ENCODE measurements around the gene PRDM11. TPM values are rescaled to one million over a fixed set of nuclear protein-coding genes. Genes with fewer than 3 reads are reported as not detected.

Gene PRDM11
- total RNA-seq, 1 donor from 2014 or later: 1.9 TPM

DNA sequence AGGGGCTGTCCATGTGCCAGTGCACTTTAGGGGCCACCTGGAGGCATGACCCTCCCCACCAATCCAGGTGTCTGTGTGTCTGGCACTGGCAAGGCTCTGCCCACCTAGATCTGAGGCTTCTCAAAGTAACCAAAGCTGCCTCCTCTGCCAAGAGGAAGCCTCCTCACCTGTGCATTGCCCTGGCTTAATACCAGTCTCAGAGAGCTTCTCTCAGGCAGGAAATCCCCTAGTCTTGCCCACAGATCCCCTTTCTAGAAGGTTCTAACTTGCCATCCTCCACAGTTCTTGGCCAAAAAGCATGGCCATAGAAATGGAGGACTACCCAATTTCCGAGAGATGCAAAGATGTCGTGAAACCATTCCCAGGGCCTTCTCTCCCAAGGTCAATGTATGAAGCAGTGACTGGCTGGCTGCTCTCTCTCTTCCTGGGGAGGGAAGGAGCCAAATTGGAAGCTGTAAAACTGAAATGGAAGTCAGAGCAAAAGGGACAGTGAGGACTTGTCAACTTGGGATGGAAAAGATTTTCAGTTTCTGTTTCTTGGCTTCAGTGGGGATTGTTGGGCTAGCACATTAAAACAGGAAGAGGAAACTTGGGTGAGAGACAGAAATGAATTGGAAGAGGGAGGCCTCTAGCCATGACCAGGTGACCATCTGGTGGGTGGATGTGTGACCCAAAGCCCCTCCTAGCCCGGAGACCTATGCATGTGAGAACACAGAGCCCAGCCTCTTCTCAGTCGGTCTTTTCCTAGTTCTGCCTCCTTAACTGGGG is 68.8 kb downstream of the PRDM11 start:
- Mint-ChIP-seq H3K4me3 (ENCODE audit: low read depth) (no peak overlapping the region), H3K4me1 (ENCODE audit: low read depth) (peaks cover 5% of the 10 kb centered on the region), H3K27ac (no peak overlapping the region), H3K27me3 (ENCODE audit: low read depth) (no peaks in the 10 kb centered on the region), H3K36me3 (ENCODE audit: low read depth) (no peaks in the 10 kb centered on the region), H3K9me3 (no peaks in the 10 kb centered on the region)
- intact Hi-C loops (cut with micrococcal nuclease): no loop called here
- DNase-seq (ENCODE audit: low spot score): no peak

DNA sequence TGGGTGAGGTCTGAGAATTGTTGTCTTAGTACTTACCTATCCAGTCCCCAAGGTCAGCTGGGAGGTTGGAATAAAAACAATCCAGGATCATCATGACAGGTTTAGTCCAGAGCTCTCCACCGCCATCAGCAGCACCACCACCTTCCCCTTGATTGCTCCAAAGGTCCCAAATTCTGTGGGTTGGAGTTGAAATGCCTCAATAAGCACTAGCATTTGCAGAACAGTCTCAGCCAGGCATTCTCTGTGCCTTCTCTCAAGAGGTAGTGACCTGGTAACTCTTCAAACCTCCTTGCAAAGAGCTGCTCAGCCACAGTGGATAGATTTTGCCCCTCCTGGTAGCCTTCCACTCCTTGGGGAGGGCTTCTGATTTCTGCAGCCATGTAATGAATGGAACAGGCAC is 69.6 kb downstream of the PRDM11 start:
- intact Hi-C loops (cut with micrococcal nuclease): no loop called here
- Mint-ChIP-seq H3K4me3 (ENCODE audit: low read depth) (no peak overlapping the region), H3K27ac (no peak overlapping the region), H3K36me3 (ENCODE audit: low read depth) (no peaks in the 10 kb centered on the region), H3K4me1 (ENCODE audit: low read depth) (peaks cover 5% of the 10 kb centered on the region), H3K27me3 (ENCODE audit: low read depth) (no peaks in the 10 kb centered on the region), H3K9me3 (no peaks in the 10 kb centered on the region)
- DNase-seq (ENCODE audit: low spot score): no peak

DNA sequence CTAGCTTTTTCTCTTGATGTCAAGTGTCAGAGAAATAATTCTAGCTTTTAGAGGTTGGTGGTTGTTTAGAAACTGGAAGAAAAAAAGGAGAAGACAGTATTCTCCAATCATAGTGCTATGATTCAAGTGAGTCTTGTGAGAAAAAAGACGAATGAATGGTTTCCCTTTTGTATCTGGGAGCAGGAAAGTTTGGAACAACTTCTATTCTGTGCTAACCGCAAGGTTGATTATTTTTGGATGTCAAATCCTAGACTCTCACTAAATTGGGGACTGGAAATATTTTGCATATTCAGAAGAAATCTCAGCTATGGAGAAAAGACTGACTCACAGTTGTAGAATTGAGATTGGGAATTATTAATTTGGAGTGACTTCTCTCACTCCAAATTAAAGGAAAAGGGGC is 70.5 kb downstream of the PRDM11 start:
- H3K27ac Mint-ChIP-seq: no peak overlapping the region
- no peaks in the 10 kb centered on the region for H3K9me3 Mint-ChIP-seq
- no peak overlapping the region for H3K4me3 Mint-ChIP-seq (ENCODE audit: low read depth)
- H3K4me1 Mint-ChIP-seq (ENCODE audit: low read depth): peaks cover 5% of the 10 kb centered on the region
- intact Hi-C loops (cut with micrococcal nuclease): no loop called here
- no peaks in the 10 kb centered on the region for H3K36me3 Mint-ChIP-seq (ENCODE audit: low read depth)
- no peak for DNase-seq (ENCODE audit: low spot score)
- no peaks in the 10 kb centered on the region for H3K27me3 Mint-ChIP-seq (ENCODE audit: low read depth)

DNA sequence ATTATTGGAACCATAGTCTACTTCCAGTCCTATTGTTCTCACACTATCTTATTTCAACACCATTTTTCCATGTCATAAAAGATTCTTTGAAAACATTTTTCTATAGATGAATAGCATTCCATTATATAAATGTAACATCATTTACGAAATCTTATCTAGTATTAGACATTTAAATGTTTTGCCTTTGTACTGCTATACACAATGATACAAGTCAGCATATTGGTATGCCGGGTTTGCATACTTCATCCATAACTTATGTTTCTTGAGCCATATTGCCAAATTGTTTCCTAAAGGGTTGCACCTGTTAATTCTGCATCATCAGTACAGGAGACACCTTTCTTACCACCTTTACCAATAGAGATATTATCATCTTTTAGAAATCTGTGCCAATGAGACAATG is 71.6 kb downstream of the PRDM11 start:
- no peaks in the 10 kb centered on the region for H3K9me3 Mint-ChIP-seq
- peaks cover 5% of the 10 kb centered on the region for H3K4me1 Mint-ChIP-seq (ENCODE audit: low read depth)
- no peaks in the 10 kb centered on the region for H3K36me3 Mint-ChIP-seq (ENCODE audit: low read depth)
- H3K27ac Mint-ChIP-seq: no peak overlapping the region
- DNase-seq (ENCODE audit: low spot score): no peak
- intact Hi-C loops (cut with micrococcal nuclease): no loop called here
- no peak overlapping the region for H3K4me3 Mint-ChIP-seq (ENCODE audit: low read depth)
- H3K27me3 Mint-ChIP-seq (ENCODE audit: low read depth): no peaks in the 10 kb centered on the region

DNA sequence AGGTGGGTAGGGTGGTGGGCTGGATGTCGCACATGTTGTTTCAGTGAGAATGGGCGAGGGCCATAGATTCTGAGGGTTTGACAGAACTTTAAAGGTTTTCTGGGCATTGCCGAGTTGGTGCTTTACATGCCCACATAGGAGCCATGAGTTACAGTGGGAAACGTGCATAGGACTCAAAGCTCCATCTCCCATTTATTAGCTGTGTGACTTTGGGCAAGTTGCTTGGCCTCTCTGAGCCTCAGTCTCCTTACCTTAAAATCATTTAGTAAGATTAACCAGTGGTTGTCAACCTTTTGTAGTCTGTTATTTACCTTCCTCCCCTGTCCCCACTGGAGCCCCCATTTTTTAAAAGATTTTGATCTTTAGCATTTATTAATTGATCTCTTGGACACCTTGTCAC is 72.3 kb downstream of the PRDM11 start:
- H3K4me1 Mint-ChIP-seq (ENCODE audit: low read depth): peaks cover 5% of the 10 kb centered on the region
- intact Hi-C loops (cut with micrococcal nuclease): no loop called here
- DNase-seq (ENCODE audit: low spot score): no peak
- no peak overlapping the region for H3K4me3 Mint-ChIP-seq (ENCODE audit: low read depth)
- H3K27ac Mint-ChIP-seq: no peak overlapping the region
- no peaks in the 10 kb centered on the region for H3K27me3 Mint-ChIP-seq (ENCODE audit: low read depth)
- H3K36me3 Mint-ChIP-seq (ENCODE audit: low read depth): no peaks in the 10 kb centered on the region
- no peaks in the 10 kb centered on the region for H3K9me3 Mint-ChIP-seq

DNA sequence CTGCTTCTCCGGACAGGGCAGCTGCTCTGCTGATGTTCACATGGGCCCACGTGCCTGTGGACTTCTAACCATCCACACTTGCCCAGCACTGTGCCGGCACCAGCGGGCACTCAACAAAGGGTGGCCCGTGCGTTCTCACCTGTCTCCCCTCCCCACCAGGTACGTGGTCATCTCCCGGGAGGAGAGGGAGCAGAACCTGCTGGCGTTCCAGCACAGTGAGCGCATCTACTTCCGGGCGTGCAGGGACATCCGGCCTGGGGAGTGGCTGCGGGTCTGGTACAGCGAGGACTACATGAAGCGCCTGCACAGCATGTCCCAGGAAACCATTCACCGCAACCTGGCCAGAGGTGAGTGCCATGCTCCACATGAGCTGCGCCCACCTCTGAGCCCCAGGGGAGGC is 73.0 kb downstream of the PRDM11 start:
- Mint-ChIP-seq H3K4me1 (ENCODE audit: low read depth) (peaks cover 5% of the 10 kb centered on the region), H3K36me3 (ENCODE audit: low read depth) (no peaks in the 10 kb centered on the region), H3K4me3 (ENCODE audit: low read depth) (no peak overlapping the region), H3K27me3 (ENCODE audit: low read depth) (no peaks in the 10 kb centered on the region), H3K27ac (no peak overlapping the region), H3K9me3 (no peaks in the 10 kb centered on the region)
- DNase-seq (ENCODE audit: low spot score): no peak
- intact Hi-C loops (cut with micrococcal nuclease): no loop called here

DNA sequence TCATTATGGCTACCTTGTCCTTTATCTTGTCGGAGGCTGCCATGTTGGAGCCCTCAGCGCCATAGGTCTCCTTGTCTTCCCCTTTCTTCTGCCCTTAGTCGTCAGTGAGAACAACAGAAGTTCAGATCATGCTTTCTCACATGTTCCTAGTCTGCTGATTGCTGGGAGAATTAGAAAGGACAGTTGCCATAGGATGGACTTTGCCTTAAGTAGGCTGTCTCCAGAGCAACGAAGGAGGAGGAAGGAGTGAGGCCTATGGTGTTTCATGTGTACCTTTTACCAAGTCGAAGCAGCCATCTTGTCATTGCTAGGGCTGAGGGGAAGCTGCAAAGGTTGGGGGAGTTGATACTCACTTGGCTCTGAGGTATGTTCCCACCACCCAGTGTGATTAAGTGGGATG is 77.1 kb downstream of the PRDM11 start:
- intact Hi-C loops (cut with micrococcal nuclease): no loop called here
- H3K9me3 Mint-ChIP-seq: no peaks in the 10 kb centered on the region
- DNase-seq (ENCODE audit: low spot score): no peak
- no peaks in the 10 kb centered on the region for H3K27me3 Mint-ChIP-seq (ENCODE audit: low read depth)
- no peak overlapping the region for H3K4me3 Mint-ChIP-seq (ENCODE audit: low read depth)
- H3K36me3 Mint-ChIP-seq (ENCODE audit: low read depth): no peaks in the 10 kb centered on the region
- no peak overlapping the region for H3K27ac Mint-ChIP-seq
- H3K4me1 Mint-ChIP-seq (ENCODE audit: low read depth): no peaks in the 10 kb centered on the region

DNA sequence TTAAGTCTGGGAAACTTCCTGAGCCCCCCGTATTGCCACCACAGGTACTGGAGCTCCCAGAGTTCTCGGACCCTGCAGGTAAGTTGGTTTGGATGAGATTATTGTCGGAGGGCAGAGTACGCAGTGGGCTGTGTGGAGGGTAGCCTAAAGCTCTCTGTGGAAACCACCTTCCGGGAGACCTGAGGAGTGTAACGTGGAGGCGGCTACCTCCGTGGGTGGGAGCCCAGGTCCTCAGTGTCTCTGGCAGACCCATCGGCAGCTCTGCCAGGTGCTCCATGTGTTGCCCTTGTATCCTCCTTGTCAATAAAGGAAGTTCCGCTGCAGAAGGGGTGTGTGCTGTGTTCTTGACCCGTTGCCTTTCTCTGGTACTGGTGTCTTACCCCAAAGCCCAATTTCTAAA is 78.3 kb downstream of the PRDM11 start:
- no peak for DNase-seq (ENCODE audit: low spot score)
- intact Hi-C loops (cut with micrococcal nuclease): no loop called here
- Mint-ChIP-seq H3K36me3 (ENCODE audit: low read depth) (no peaks in the 10 kb centered on the region), H3K4me3 (ENCODE audit: low read depth) (no peak overlapping the region), H3K9me3 (no peaks in the 10 kb centered on the region), H3K4me1 (ENCODE audit: low read depth) (no peaks in the 10 kb centered on the region), H3K27me3 (ENCODE audit: low read depth) (no peaks in the 10 kb centered on the region), H3K27ac (no peak overlapping the region)

DNA sequence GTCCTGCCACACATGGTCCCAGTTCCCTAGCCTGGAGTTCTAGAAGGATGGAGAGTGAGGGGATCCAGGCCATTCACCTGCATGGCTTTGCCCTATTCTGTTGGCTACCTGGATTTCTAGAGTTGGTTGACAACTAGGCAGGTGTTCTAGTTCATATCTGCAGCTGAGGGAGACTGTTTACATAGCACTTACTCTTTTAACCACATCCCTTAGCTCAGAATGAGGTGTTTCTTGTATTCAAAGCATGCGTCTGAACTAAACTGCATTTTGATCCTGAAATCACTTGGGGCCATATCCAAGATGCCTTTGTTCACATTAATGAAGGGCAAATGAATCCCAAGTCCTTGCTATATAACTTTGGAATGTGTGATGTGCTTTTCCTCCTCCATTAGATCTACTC is 78.8 kb downstream of the PRDM11 start:
- Mint-ChIP-seq H3K36me3 (ENCODE audit: low read depth) (no peaks in the 10 kb centered on the region), H3K4me1 (ENCODE audit: low read depth) (no peaks in the 10 kb centered on the region), H3K4me3 (ENCODE audit: low read depth) (no peak overlapping the region), H3K9me3 (no peaks in the 10 kb centered on the region), H3K27me3 (ENCODE audit: low read depth) (no peaks in the 10 kb centered on the region), H3K27ac (no peak overlapping the region)
- DNase-seq (ENCODE audit: low spot score): no peak
- intact Hi-C loops (cut with micrococcal nuclease): no loop called here

DNA sequence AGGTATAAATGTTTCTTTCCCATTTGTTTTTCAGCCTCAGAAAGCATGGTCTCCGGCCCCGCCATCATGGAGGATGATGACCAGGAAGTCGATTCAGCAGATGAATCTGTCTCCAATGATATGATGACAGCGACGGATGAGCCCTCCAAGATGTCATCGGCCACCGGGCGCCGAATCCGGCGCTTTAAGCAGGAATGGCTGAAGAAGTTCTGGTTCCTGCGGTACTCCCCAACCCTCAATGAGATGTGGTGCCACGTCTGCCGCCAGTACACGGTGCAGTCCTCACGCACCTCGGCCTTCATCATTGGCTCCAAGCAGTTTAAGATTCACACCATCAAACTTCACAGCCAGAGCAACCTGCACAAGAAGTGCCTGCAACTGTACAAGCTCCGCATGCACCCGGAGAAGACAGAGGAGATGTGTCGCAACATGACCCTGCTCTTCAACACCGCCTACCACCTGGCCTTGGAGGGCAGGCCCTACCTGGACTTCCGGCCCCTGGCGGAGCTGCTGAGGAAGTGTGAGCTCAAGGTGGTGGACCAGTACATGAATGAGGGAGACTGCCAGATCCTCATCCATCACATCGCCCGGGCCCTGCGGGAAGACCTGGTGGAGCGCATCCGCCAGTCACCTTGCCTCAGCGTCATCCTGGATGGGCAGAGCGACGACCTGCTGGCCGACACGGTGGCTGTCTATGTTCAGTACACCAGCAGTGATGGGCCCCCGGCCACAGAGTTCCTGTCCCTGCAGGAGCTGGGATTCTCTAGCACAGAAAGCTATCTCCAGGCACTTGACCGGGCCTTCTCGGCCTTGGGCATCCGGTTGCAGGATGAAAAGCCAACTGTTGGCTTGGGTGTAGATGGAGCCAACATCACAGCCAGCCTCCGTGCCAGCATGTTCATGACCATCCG is 79.8 kb downstream of the PRDM11 start:
- no peak overlapping the region for H3K27ac Mint-ChIP-seq
- H3K36me3 Mint-ChIP-seq (ENCODE audit: low read depth): no peaks in the 10 kb centered on the region
- no peak for DNase-seq (ENCODE audit: low spot score)
- H3K4me1 Mint-ChIP-seq (ENCODE audit: low read depth): no peaks in the 10 kb centered on the region
- no peaks in the 10 kb centered on the region for H3K9me3 Mint-ChIP-seq
- intact Hi-C loops (cut with micrococcal nuclease): no loop called here
- no peak overlapping the region for H3K4me3 Mint-ChIP-seq (ENCODE audit: low read depth)
- no peaks in the 10 kb centered on the region for H3K27me3 Mint-ChIP-seq (ENCODE audit: low read depth)

DNA sequence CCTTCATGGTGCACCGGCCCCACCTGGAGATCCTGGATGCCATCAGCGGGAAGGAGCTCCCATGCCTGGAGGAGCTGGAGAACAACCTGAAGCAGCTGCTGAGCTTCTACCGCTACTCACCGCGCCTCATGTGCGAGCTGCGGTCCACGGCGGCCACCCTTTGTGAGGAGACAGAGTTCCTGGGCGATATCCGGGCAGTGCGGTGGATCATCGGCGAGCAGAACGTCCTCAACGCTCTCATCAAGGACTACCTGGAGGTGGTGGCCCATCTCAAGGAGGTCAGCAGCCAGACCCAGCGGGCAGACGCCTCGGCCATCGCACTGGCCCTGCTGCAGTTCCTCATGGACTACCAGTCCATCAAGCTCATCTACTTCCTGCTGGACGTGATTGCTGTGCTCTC is 80.5 kb downstream of the PRDM11 start:
- DNase-seq (ENCODE audit: low spot score): no peak
- intact Hi-C loops (cut with micrococcal nuclease): no loop called here
- H3K36me3 Mint-ChIP-seq (ENCODE audit: low read depth): no peaks in the 10 kb centered on the region
- no peaks in the 10 kb centered on the region for H3K9me3 Mint-ChIP-seq
- no peak overlapping the region for H3K27ac Mint-ChIP-seq
- H3K4me1 Mint-ChIP-seq (ENCODE audit: low read depth): no peaks in the 10 kb centered on the region
- H3K4me3 Mint-ChIP-seq (ENCODE audit: low read depth): no peak overlapping the region
- H3K27me3 Mint-ChIP-seq (ENCODE audit: low read depth): no peaks in the 10 kb centered on the region

DNA sequence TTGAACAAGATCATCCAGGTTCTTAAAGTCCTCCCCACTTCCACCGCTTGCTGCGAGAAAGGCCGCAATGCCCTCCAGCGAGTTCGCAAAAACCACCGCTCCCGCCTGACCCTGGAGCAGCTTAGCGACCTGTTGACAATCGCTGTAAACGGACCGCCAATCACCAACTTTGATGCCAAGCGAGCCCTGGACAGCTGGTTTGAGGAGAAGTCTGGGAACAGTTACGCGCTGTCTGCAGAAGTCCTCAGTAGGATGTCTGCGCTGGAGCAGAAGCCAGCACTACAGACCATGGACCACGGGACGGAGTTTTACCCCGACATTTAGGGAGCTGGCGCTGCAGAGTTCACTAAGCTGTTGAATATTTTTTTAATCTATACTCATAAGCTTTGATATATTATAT is 81.4 kb downstream of the PRDM11 start:
- Mint-ChIP-seq H3K27ac (no peak overlapping the region), H3K27me3 (ENCODE audit: low read depth) (no peaks in the 10 kb centered on the region), H3K36me3 (ENCODE audit: low read depth) (no peaks in the 10 kb centered on the region), H3K9me3 (no peaks in the 10 kb centered on the region), H3K4me1 (ENCODE audit: low read depth) (no peaks in the 10 kb centered on the region), H3K4me3 (ENCODE audit: low read depth) (no peak overlapping the region)
- DNase-seq (ENCODE audit: low spot score): no peak
- intact Hi-C loops (cut with micrococcal nuclease): no loop called here

DNA sequence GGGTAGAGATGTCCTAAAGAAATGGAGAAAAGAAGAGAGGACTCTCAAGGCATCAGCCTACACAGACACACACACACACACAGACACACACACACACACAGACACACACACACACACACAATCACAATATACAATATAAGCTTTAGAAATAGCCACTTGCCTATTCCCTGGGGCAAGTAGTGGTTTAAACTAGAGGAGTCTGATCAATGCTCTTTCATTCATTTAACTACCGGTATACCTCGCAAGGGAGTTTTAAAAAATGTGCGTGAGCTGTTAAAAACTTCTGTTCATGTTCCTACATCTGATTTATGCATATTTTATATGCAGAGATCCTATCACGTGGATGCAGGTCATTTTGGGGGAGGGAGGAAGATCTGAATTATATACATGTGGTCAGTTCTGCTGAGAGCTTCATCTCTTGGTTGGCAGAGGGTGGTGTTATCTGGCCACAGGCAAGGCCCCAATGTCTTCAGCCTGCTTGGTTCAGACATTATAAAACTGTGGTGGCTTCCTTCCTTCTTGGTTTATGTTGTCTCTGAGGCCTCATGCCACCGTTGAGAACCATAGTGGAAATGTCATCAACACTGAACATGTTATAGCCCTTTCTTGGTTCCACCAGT is 83.1 kb downstream of the PRDM11 start:
- H3K9me3 Mint-ChIP-seq: no peaks in the 10 kb centered on the region
- no peak overlapping the region for H3K4me3 Mint-ChIP-seq (ENCODE audit: low read depth)
- no peaks in the 10 kb centered on the region for H3K27me3 Mint-ChIP-seq (ENCODE audit: low read depth)
- H3K4me1 Mint-ChIP-seq (ENCODE audit: low read depth): no peaks in the 10 kb centered on the region
- no peak for DNase-seq (ENCODE audit: low spot score)
- H3K36me3 Mint-ChIP-seq (ENCODE audit: low read depth): no peaks in the 10 kb centered on the region
- no peak overlapping the region for H3K27ac Mint-ChIP-seq
- intact Hi-C loops (cut with micrococcal nuclease): no loop called here

All from activated T-helper 2 cell treated with anti-CD3 and anti-CD28 coated beads, Interferon-gamma antibody, Interleukin-2, Interleukin-4, amounts not matched to agents 10 μg/mL and 5 μg/mL and 100 μg/mL, durations not matched to agents 14 hours and 24 hours and 36 hours (primary cell).